Pancreas (tissue), 10 donors: ENCODE data around the gene SORL1. TPM values are rescaled to one million over a fixed set of nuclear protein-coding genes. Genes with fewer than 3 reads are reported as not detected.

Experiments used
- ATAC-seq, 4 donors: fragments of 200-7000 bp; cut with Tn5 transposase; one replicate each; pipeline versions ENCODE4 v1.8.0 to v1.9.1; 2020; ENCODE audit warnings: mild to moderate bottlenecking in 4 of 4, moderate library complexity in 4 of 4
- DNase-seq, 6 donors: peaks; one replicate each; pipeline ENCODE4 v3.0.0-alpha.2; 2020
- FAIRE-seq: peaks from 2 replicates; lab custom pipeline; 2012; peaks lifted over from hg19 to GRCh38; lab: Jason Lieb, UNC
- H3K27ac ChIP-seq, 4 donors: fragments of 200-600 bp; sonication (generic); 1 replicate in 3 of 4; 2 replicates in 1 of 4; pipeline versions ENCODE4 v1.5.0 to v1.8.0; 2020
- H3K27me3 ChIP-seq, 4 donors: fragments of 200-600 bp; one replicate each; pipeline ENCODE4 v1.8.0; 2021
- H3K36me3 ChIP-seq, 3 donors: fragments of 200-600 bp; sonication (generic) in 1 of 3; one replicate each; pipeline versions ENCODE4 v1.5.0 to v1.8.0; 2020 to 2021
- H3K4me1 ChIP-seq, 3 donors: fragments of 200-600 bp; one replicate each; pipeline ENCODE4 v1.8.0; 2021
- H3K4me3 ChIP-seq, 4 donors: fragments of 200-600 bp; sonication (generic) in 2 of 4; one replicate each; pipeline versions ENCODE4 v1.5.0 to v1.8.0; 2020 to 2021
- H3K9me3 ChIP-seq, 4 donors: fragments of 200-600 bp; one replicate each; pipeline ENCODE4 v1.8.0; 2021
- WGBS, 2 donors: extraction: QIAGEN DNeasy Blood & Tissue Kit; methylation state at CpG; one replicate each; pipeline ENCODE4 v1.1.7; 2013; 5-methylcytosine and 5-hydroxymethylcytosine counted together
- intact Hi-C, 3 donors: fragments of 100-400 bp; cut with DNase I; formaldehyde crosslinking; loops; one replicate each; pipeline versions ENCODE4 v1.11.1 to v1.14.2; 2022
- polyA plus RNA-seq, 2 donors: library from polyadenylated mRNA; stranded (reverse); fragments of 200-250 nt; gene quantifications; one replicate each; pipeline ENCODE4 v1.2.3, GENCODE V29; 2013
- total RNA-seq, 6 donors: library from RNA; stranded (reverse); fragmentation: NEBNext Ultra II Directional in 4 of 6; extraction: Animal tissue kit (Norgen Biotek cat#: 25700) in 4 of 6; gene quantifications; one replicate each; pipeline versions ENCODE4 v1.2.1 to v1.2.4, GENCODE V29; 2021 to 2023
- TF ChIP-seq, protein P1 (sequence below), 4 donors: fragments of 200-600 bp; sonication (generic) in 3 of 4; IDR thresholded peaks; one replicate each; pipeline versions ENCODE4 v1.5.0 to v1.8.0; 2021; ENCODE audit warnings: antibody characterized with exemption in 4 of 4
- donor health status: healthy with polysubstance abuse.
- donor health status: DM: no; HTN: no; CAD: no; lungs with moderate emphysema.
- donor health status: DM: no; HTN: no; CAD: no.
- donor health status: control.
- donor health status: control.
- donor health status: Bipolar disorder and iron deficiency.
- donor health status: DM: yes; HTN: yes; CAD: no.
- donor health status: DM: no; HTN: no; CAD: no.
- donor health status: DM: no; HTN: no; CAD: no.
- donor health status: DM: yes; HTN: yes; CAD: no.

SORL1 gene
- total and polyA plus RNA-seq, 8 donors: 2.7 to 47.5 (median 15.5) TPM

GRCh38 chr11:121508449-121508848 lies 56.3 kb downstream of the SORL1 start:
- ATAC-seq (no peak), FAIRE-seq (no peak), DNase-seq (no peak)
- Histone ChIP-seq H3K4me3 (no peak overlapping the region), H3K4me1 (no peaks in the 10 kb centered on the region), H3K9me3 (no peaks in the 10 kb centered on the region), H3K27me3 (peaks cover 0 to 4% (median 0%) of the 10 kb centered on the region in 4 donors), H3K27ac (no peak overlapping the region), H3K36me3 (no peaks in the 10 kb centered on the region)
- intact Hi-C loops: no loop called here
- TF ChIP-seq, protein P1, sequence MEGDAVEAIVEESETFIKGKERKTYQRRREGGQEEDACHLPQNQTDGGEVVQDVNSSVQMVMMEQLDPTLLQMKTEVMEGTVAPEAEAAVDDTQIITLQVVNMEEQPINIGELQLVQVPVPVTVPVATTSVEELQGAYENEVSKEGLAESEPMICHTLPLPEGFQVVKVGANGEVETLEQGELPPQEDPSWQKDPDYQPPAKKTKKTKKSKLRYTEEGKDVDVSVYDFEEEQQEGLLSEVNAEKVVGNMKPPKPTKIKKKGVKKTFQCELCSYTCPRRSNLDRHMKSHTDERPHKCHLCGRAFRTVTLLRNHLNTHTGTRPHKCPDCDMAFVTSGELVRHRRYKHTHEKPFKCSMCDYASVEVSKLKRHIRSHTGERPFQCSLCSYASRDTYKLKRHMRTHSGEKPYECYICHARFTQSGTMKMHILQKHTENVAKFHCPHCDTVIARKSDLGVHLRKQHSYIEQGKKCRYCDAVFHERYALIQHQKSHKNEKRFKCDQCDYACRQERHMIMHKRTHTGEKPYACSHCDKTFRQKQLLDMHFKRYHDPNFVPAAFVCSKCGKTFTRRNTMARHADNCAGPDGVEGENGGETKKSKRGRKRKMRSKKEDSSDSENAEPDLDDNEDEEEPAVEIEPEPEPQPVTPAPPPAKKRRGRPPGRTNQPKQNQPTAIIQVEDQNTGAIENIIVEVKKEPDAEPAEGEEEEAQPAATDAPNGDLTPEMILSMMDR (IDR thresholded peaks at IDR 0.05): no peak

DNA sequence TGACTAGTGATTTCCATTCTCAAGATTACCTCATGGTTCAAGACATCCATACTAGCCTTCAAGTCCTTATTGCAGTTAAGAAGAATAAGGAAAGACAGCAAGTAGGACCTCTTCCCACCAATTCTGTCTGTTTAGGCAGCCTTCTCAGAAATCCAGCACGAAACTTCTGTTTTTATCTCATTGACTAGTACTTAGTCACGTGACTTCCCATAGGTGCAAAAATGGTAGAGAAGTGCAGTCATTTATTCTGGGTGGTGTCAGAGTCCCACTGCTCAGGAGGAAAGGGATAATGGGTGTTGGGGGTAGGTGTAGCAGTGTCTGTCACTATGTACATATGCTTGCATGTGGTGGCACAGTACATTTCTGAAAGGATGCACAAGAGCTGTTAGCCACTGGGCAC lies 58.3 kb downstream of the SORL1 start:
- FAIRE-seq: no peak
- no peaks in the 10 kb centered on the region for H3K9me3 ChIP-seq
- ATAC-seq: no peak
- no peak overlapping the region for H3K4me3 ChIP-seq
- intact Hi-C loops: no loop called here
- 56 to 63% methylated on average over 2 of the region's 2 CpGs for WGBS, 2 donors
- peaks cover 0 to 4% (median 0%) of the 10 kb centered on the region in 4 donors for H3K27me3 ChIP-seq
- TF ChIP-seq, protein P1 (IDR thresholded peaks at IDR 0.05): no peak
- no peaks in the 10 kb centered on the region for H3K36me3 ChIP-seq
- H3K4me1 ChIP-seq: no peaks in the 10 kb centered on the region
- H3K27ac ChIP-seq: no peak overlapping the region
- no peak for DNase-seq

- Histone ChIP-seq H3K36me3 (no peaks in the 10 kb centered on the region), H3K4me3 (no peak overlapping the region), H3K27ac (no peak overlapping the region), H3K27me3 (peaks cover 0 to 4% (median 0%) of the 10 kb centered on the region in 4 donors), H3K4me1 (no peaks in the 10 kb centered on the region), H3K9me3 (no peaks in the 10 kb centered on the region)
- DNase-seq: no peak
- intact Hi-C loops: no loop called here
- 64 to 77% methylated on average over 9 of the region's 9 CpGs for WGBS, 2 donors
- FAIRE-seq: no peak
- ATAC-seq: no peak
- TF ChIP-seq, protein P1 (IDR thresholded peaks at IDR 0.05): no peak
These were observed 60.7 kb downstream of the SORL1 start for GRCh38 chr11:121512468-121513465.

- Histone ChIP-seq H3K27ac (no peak overlapping the region), H3K9me3 (no peaks in the 10 kb centered on the region), H3K4me3 (no peak overlapping the region), H3K27me3 (no peaks in the 10 kb centered on the region), H3K4me1 (no peaks in the 10 kb centered on the region), H3K36me3 (no peaks in the 10 kb centered on the region)
- DNase-seq: no peak
- FAIRE-seq: no peak
- intact Hi-C loops: no loop called here
- TF ChIP-seq, protein P1 (IDR thresholded peaks at IDR 0.05): no peak
- no peak for ATAC-seq
- WGBS, 2 donors: 70 to 74% methylated on average over 11 of the region's 11 CpGs
These were observed 61.7 kb downstream of the SORL1 start for GRCh38 chr11:121513807-121514206.
